ENCODE results near the gene PNCK.

PNCK gene

GRCh38 chrX:153639177-153640044 lies 34.2 kb downstream of the PNCK start:
- DNase-seq = no peak

GRCh38 chrX:153638436-153639176 lies 35.0 kb downstream of the PNCK start:
- DNase-seq = no peak

GRCh38 chrX:153638041-153638371 lies 35.6 kb downstream of the PNCK start:
- DNase-seq = no peak

GRCh38 chrX:153637121-153638040 lies 36.2 kb downstream of the PNCK start:
- no peak for DNase-seq

- DNase-seq = no peak
These were observed 36.9 kb downstream of the PNCK start for GRCh38 chrX:153636716-153637115.

GRCh38 chrX:153635788-153636668 lies 37.6 kb downstream of the PNCK start:
- DNase-seq = no peak

- DNase-seq = no peak
These were observed 38.2 kb downstream of the PNCK start for GRCh38 chrX:153635388-153635787.

- DNase-seq = no peak
These were observed 38.8 kb downstream of the PNCK start for GRCh38 chrX:153634832-153635231.

- no peak for DNase-seq
These were observed 39.4 kb downstream of the PNCK start for GRCh38 chrX:153634236-153634635.

GRCh38 chrX:153633607-153634180 lies 39.9 kb downstream of the PNCK start:
- no peak for DNase-seq

GRCh38 chrX:153633048-153633447 lies 40.6 kb downstream of the PNCK start:
- no peak for DNase-seq

GRCh38 chrX:153632595-153632946 lies 41.0 kb downstream of the PNCK start:
- DNase-seq = no peak

GRCh38 chrX:153631907-153632594 lies 41.6 kb downstream of the PNCK start:
- DNase-seq = no peak

GRCh38 chrX:153631346-153631745 lies 42.3 kb downstream of the PNCK start:
- DNase-seq = no peak

- DNase-seq = no peak
These were observed 44.9 kb downstream of the PNCK start for GRCh38 chrX:153628665-153629064.

GRCh38 chrX:153628129-153628528 lies 45.5 kb downstream of the PNCK start:
- no peak for DNase-seq

GRCh38 chrX:153627675-153628111 lies 45.9 kb downstream of the PNCK start:
- DNase-seq = no peak

- DNase-seq = no peak
These were observed 46.5 kb downstream of the PNCK start for GRCh38 chrX:153626863-153627674.

GRCh38 chrX:153626025-153626633 lies 47.5 kb downstream of the PNCK start:
- no peak for DNase-seq

All from KG1 (cell line).